ENCODE measurements around the gene ANAPC16.

Gene ANAPC16

GRCh38 chr10:72254813-72255568 is 39.2 kb downstream of the ANAPC16 start:
- Histone ChIP-seq H3K27ac (ENCODE audit: low read depth, low read length) (peak overlapping the region; percentile 75), H3K79me2 (ENCODE audit: control insufficient read depth, insufficient read depth, low read length, unreplicated experiment) (no peaks in the 10 kb centered on the region), H3K36me3 (ENCODE audit: insufficient read depth, low read length) (no peaks in the 10 kb centered on the region), H3K27me3 (ENCODE audit: insufficient read depth, low read length) (no peaks in the 10 kb centered on the region), H3K4me3 (ENCODE audit: low read depth, low read length) (peak overlapping the region; percentile 6), H3K4me1 (ENCODE audit: control insufficient read depth, insufficient read depth, low read length, unreplicated experiment) (peaks cover 51% of the 10 kb centered on the region), H2AFZ (ENCODE audit: low read length, unreplicated experiment) (peak overlapping the region; percentile 72)

GRCh38 chr10:72255977-72256729 is 40.3 kb downstream of the ANAPC16 start:
- Histone ChIP-seq H3K4me1 (ENCODE audit: control insufficient read depth, insufficient read depth, low read length, unreplicated experiment) (peaks cover 56% of the 10 kb centered on the region), H3K27ac (ENCODE audit: low read depth, low read length) (peak overlapping the region; percentile 75), H3K79me2 (ENCODE audit: control insufficient read depth, insufficient read depth, low read length, unreplicated experiment) (no peaks in the 10 kb centered on the region), H2AFZ (ENCODE audit: low read length, unreplicated experiment) (no peak overlapping the region), H3K4me3 (ENCODE audit: low read depth, low read length) (no peak overlapping the region), H3K36me3 (ENCODE audit: insufficient read depth, low read length) (no peaks in the 10 kb centered on the region), H3K27me3 (ENCODE audit: insufficient read depth, low read length) (no peaks in the 10 kb centered on the region)

GRCh38 chr10:72257051-72257892 is 41.5 kb downstream of the ANAPC16 start:
- Histone ChIP-seq H3K79me2 (ENCODE audit: control insufficient read depth, insufficient read depth, low read length, unreplicated experiment) (no peaks in the 10 kb centered on the region), H3K4me1 (ENCODE audit: control insufficient read depth, insufficient read depth, low read length, unreplicated experiment) (peaks cover 66% of the 10 kb centered on the region), H3K27me3 (ENCODE audit: insufficient read depth, low read length) (no peaks in the 10 kb centered on the region), H3K27ac (ENCODE audit: low read depth, low read length) (peak overlapping the region; percentile 42), H2AFZ (ENCODE audit: low read length, unreplicated experiment) (no peak overlapping the region), H3K36me3 (ENCODE audit: insufficient read depth, low read length) (no peaks in the 10 kb centered on the region), H3K4me3 (ENCODE audit: low read depth, low read length) (no peak overlapping the region)

- H3K36me3 ChIP-seq (ENCODE audit: insufficient read depth, low read length): no peaks in the 10 kb centered on the region
- peak overlapping the region; percentile 87; the same call in 1 of the 2 replicates for H3K27ac ChIP-seq (ENCODE audit: low read depth, low read length)
- no peaks in the 10 kb centered on the region for H3K27me3 ChIP-seq (ENCODE audit: insufficient read depth, low read length)
- no peaks in the 10 kb centered on the region for H3K79me2 ChIP-seq (ENCODE audit: control insufficient read depth, insufficient read depth, low read length, unreplicated experiment)
- H3K4me1 ChIP-seq (ENCODE audit: control insufficient read depth, insufficient read depth, low read length, unreplicated experiment): peaks cover 64% of the 10 kb centered on the region
- no peak overlapping the region for H3K4me3 ChIP-seq (ENCODE audit: low read depth, low read length)
- no peak overlapping the region for H2AFZ ChIP-seq (ENCODE audit: low read length, unreplicated experiment)
Measured at GRCh38 chr10:72258617-72259016, 42.8 kb downstream of the ANAPC16 start.

GRCh38 chr10:72259491-72260238 is 43.9 kb downstream of the ANAPC16 start:
- peak overlapping the region; percentile 63; the same call in 1 of the 2 replicates for H3K4me3 ChIP-seq (ENCODE audit: low read depth, low read length)
- H3K79me2 ChIP-seq (ENCODE audit: control insufficient read depth, insufficient read depth, low read length, unreplicated experiment): no peaks in the 10 kb centered on the region
- H3K27me3 ChIP-seq (ENCODE audit: insufficient read depth, low read length): no peaks in the 10 kb centered on the region
- H3K36me3 ChIP-seq (ENCODE audit: insufficient read depth, low read length): no peaks in the 10 kb centered on the region
- no peak overlapping the region for H2AFZ ChIP-seq (ENCODE audit: low read length, unreplicated experiment)
- H3K4me1 ChIP-seq (ENCODE audit: control insufficient read depth, insufficient read depth, low read length, unreplicated experiment): peaks cover 62% of the 10 kb centered on the region
- H3K27ac ChIP-seq (ENCODE audit: low read depth, low read length): peak overlapping the region; percentile 87

- Histone ChIP-seq H3K4me1 (ENCODE audit: control insufficient read depth, insufficient read depth, low read length, unreplicated experiment) (peaks cover 54% of the 10 kb centered on the region), H3K4me3 (ENCODE audit: low read depth, low read length) (peak overlapping the region; percentile 63), H3K79me2 (ENCODE audit: control insufficient read depth, insufficient read depth, low read length, unreplicated experiment) (no peaks in the 10 kb centered on the region), H3K36me3 (ENCODE audit: insufficient read depth, low read length) (no peaks in the 10 kb centered on the region), H2AFZ (ENCODE audit: low read length, unreplicated experiment) (no peak overlapping the region), H3K27me3 (ENCODE audit: insufficient read depth, low read length) (no peaks in the 10 kb centered on the region), H3K27ac (ENCODE audit: low read depth, low read length) (peak overlapping the region; percentile 87)
Measured at GRCh38 chr10:72260239-72260975, 44.6 kb downstream of the ANAPC16 start.

GRCh38 chr10:72260976-72261783 is 45.4 kb downstream of the ANAPC16 start:
- Histone ChIP-seq H3K4me1 (ENCODE audit: control insufficient read depth, insufficient read depth, low read length, unreplicated experiment) (peaks cover 47% of the 10 kb centered on the region), H3K36me3 (ENCODE audit: insufficient read depth, low read length) (no peaks in the 10 kb centered on the region), H3K27me3 (ENCODE audit: insufficient read depth, low read length) (no peaks in the 10 kb centered on the region), H3K27ac (ENCODE audit: low read depth, low read length) (peak overlapping the region; percentile 87), H2AFZ (ENCODE audit: low read length, unreplicated experiment) (peak overlapping the region; percentile 1), H3K79me2 (ENCODE audit: control insufficient read depth, insufficient read depth, low read length, unreplicated experiment) (no peaks in the 10 kb centered on the region), H3K4me3 (ENCODE audit: low read depth, low read length) (peak overlapping the region; percentile 63)

GRCh38 chr10:72261784-72262404 is 46.1 kb downstream of the ANAPC16 start:
- Histone ChIP-seq H2AFZ (ENCODE audit: low read length, unreplicated experiment) (no peak overlapping the region), H3K27ac (ENCODE audit: low read depth, low read length) (peak overlapping the region; percentile 87), H3K27me3 (ENCODE audit: insufficient read depth, low read length) (no peaks in the 10 kb centered on the region), H3K36me3 (ENCODE audit: insufficient read depth, low read length) (no peaks in the 10 kb centered on the region), H3K4me1 (ENCODE audit: control insufficient read depth, insufficient read depth, low read length, unreplicated experiment) (peaks cover 43% of the 10 kb centered on the region), H3K79me2 (ENCODE audit: control insufficient read depth, insufficient read depth, low read length, unreplicated experiment) (no peaks in the 10 kb centered on the region), H3K4me3 (ENCODE audit: low read depth, low read length) (peak overlapping the region; percentile 63; the same call in 1 of the 2 replicates)

All from ACC112 (cell line).